GM23338 (cell line): ENCODE results near the gene ARHGAP27. TPM values are rescaled to one million over a fixed set of nuclear protein-coding genes. Genes with fewer than 3 reads are reported as not detected.

Experiments used
- ATAC-seq: fragments of 200-7000 bp; cut with Tn5 transposase; 3 replicates; pipeline ENCODE4 v1.9.1; 2020
- DNase-seq: peaks from one replicate; pipeline ENCODE4 v3.0.0-alpha.2; 2015; ENCODE audit warnings: low spot score
- H2AFZ ChIP-seq: fragments of 200-600 bp; sonication (generic); 2 replicates; pipeline ENCODE4 v1.8.0; 2016; ENCODE audit warnings: antibody characterized with exemption, mild to moderate bottlenecking, moderate library complexity
- H3F3A ChIP-seq: fragments of 200-600 bp; sonication (generic); replicated peaks from 2 replicates; pipeline ENCODE4 v1.8.0; 2017; ENCODE audit warnings: antibody characterized with exemption, mixed run types, low read depth
- H3K27ac ChIP-seq: fragments of 200-600 bp; sonication (generic); 2 replicates; pipeline ENCODE4 v1.6.1; 2016; ENCODE audit warnings: low read depth
- H3K27me3 ChIP-seq: fragments of 200-600 bp; sonication (generic); 2 replicates; pipeline ENCODE4 v1.8.0; 2016; ENCODE audit warnings: mild to moderate bottlenecking, mixed run types, moderate library complexity; ENCODE audit not compliant: insufficient read depth
- H3K36me3 ChIP-seq: fragments of 200-600 bp; sonication (generic); 2 replicates; pipeline ENCODE4 v1.8.0; 2016; ENCODE audit warnings: mild to moderate bottlenecking; ENCODE audit not compliant: insufficient read depth
- H3K4me1 ChIP-seq: fragments of 200-600 bp; sonication (generic); 2 replicates; pipeline ENCODE4 v1.8.0; 2016; ENCODE audit warnings: mild to moderate bottlenecking, moderate library complexity; ENCODE audit not compliant: insufficient read depth
- H3K4me2 ChIP-seq: fragments of 200-600 bp; sonication (generic); 2 replicates; pipeline ENCODE4 v1.7.1; 2017; ENCODE audit warnings: mixed run types
- H3K4me3 ChIP-seq: fragments of 200-600 bp; sonication (generic); 2 replicates; pipeline ENCODE4 v1.6.1; 2016; ENCODE audit warnings: mixed run types
- H3K79me2 ChIP-seq: fragments of 200-600 bp; sonication (generic); replicated peaks from 2 replicates; pipeline ENCODE4 v1.8.0; 2017; ENCODE audit warnings: mild to moderate bottlenecking; ENCODE audit not compliant: insufficient read depth
- H3K9me2 ChIP-seq: fragments of 200-600 bp; sonication (generic); 2 replicates; pipeline ENCODE4 v1.8.0; 2017; ENCODE audit not compliant: insufficient read depth
- H4K20me1 ChIP-seq: fragments of 200-600 bp; sonication (generic); replicated peaks from 2 replicates; pipeline ENCODE4 v1.8.0; 2017; ENCODE audit warnings: mild to moderate bottlenecking; ENCODE audit not compliant: insufficient read depth
- H3K27ac Mint-ChIP-seq: 2 replicates; pipeline ENCODE4 v1.8.0; 2020; ENCODE audit warnings: inconsistent platforms, mild to moderate bottlenecking, moderate library complexity, mixed read lengths
- H3K27me3 Mint-ChIP-seq: 3 replicates; pipeline ENCODE4 v1.8.0; 2022; ENCODE audit warnings: low read depth, mild to moderate bottlenecking, moderate library complexity, mixed read lengths, inconsistent platforms; ENCODE audit not compliant: insufficient read depth, poor library complexity
- H3K36me3 Mint-ChIP-seq: 3 replicates; pipeline ENCODE4 v1.8.0; 2021; ENCODE audit warnings: low read depth, mild to moderate bottlenecking, inconsistent platforms, moderate library complexity, mixed read lengths
- H3K4me1 Mint-ChIP-seq: 3 replicates; pipeline ENCODE4 v1.8.0; 2020; ENCODE audit warnings: mild to moderate bottlenecking, inconsistent platforms, mixed read lengths
- H3K4me3 Mint-ChIP-seq: 3 replicates; pipeline ENCODE4 v1.8.0; 2021; ENCODE audit warnings: moderate library complexity, mild to moderate bottlenecking, inconsistent platforms, mixed read lengths
- H3K9me3 Mint-ChIP-seq: 3 replicates; pipeline ENCODE4 v1.8.0; 2020; ENCODE audit warnings: moderate library complexity, mild to moderate bottlenecking, inconsistent platforms, mixed read lengths
- CREB1 ChIP-seq: fragments of 250-450 bp; sonication (Bioruptor Pico); IDR thresholded peaks from 2 replicates; pipeline ENCODE4 v1.5.0; 2020; ENCODE audit warnings: low read depth, mild to moderate bottlenecking, moderate library complexity
- EZH2 ChIP-seq: fragments of 200-600 bp; sonication (generic); IDR thresholded peaks from one replicate; pipeline ENCODE4 v1.8.0; 2017; ENCODE audit warnings: antibody characterized with exemption, mild to moderate bottlenecking, low read depth; ENCODE audit not compliant: unreplicated experiment
- EZH2phosphoT487 ChIP-seq: fragments of 200-600 bp; sonication (generic); IDR thresholded peaks from one replicate; pipeline ENCODE4 v1.8.1; 2018; ENCODE audit warnings: antibody characterized with exemption; ENCODE audit not compliant: unreplicated experiment
- JUNB ChIP-seq: IDR thresholded peaks from one replicate; pipeline ENCODE4 v1.6.1; 2016; ENCODE audit warnings: antibody characterized with exemption; ENCODE audit not compliant: unreplicated experiment
- NANOG ChIP-seq: IDR thresholded peaks from 2 replicates; pipeline ENCODE4 v1.6.1; 2016; ENCODE audit warnings: antibody characterized with exemption, borderline replicate concordance
- POLR2AphosphoS5 ChIP-seq: IDR thresholded peaks from 2 replicates; pipeline ENCODE4 v1.6.1; 2016; ENCODE audit warnings: antibody characterized with exemption, low read depth
- STAT1 ChIP-seq: IDR thresholded peaks from one replicate; pipeline ENCODE4 v1.6.1; 2016; ENCODE audit warnings: antibody characterized with exemption; ENCODE audit not compliant: unreplicated experiment
- ZNF114 ChIP-seq: fragments of 250-450 bp; sonication (Bioruptor Pico); IDR thresholded peaks from 2 replicates; pipeline ENCODE4 v1.5.0; 2020; ENCODE audit warnings: mild to moderate bottlenecking, moderate library complexity
- ZNF331 ChIP-seq: fragments of 250-450 bp; sonication (Bioruptor Pico); IDR thresholded peaks from 2 replicates; pipeline ENCODE4 v1.5.0; 2020; ENCODE audit warnings: low read depth, mild to moderate bottlenecking, moderate library complexity
- polyA plus RNA-seq: library from polyadenylated mRNA; unstranded; fragments of >200 nt; fragmentation: Nextera tagmentation; extraction: Ambion mirVana; gene quantifications from 2 replicates; pipeline ENCODE4 v1.2.1, GENCODE V29; 2016
- total RNA-seq: library from RNA; depleted of rRNA; stranded (reverse); fragments of >200 nt; shearing (Covaris generic); gene quantifications from 2 replicates; pipeline ENCODE4 v1.2.3, GENCODE V29; 2014
- TF ChIP-seq, protein P1 (sequence below): IDR thresholded peaks from one replicate; pipeline ENCODE4 v1.6.1; 2018; ENCODE audit warnings: antibody characterized with exemption; ENCODE audit not compliant: unreplicated experiment
- TF ChIP-seq, protein P2 (sequence below): fragments of 250-450 bp; sonication (Bioruptor Pico); IDR thresholded peaks from 2 replicates; pipeline ENCODE4 v1.5.0; 2020; ENCODE audit warnings: mild to moderate bottlenecking, moderate library complexity
- TF ChIP-seq, protein P3 (sequence below): IDR thresholded peaks from 2 replicates; pipeline ENCODE4 v1.6.1; 2016; ENCODE audit warnings: antibody characterized with exemption
- TF ChIP-seq, protein P4 (sequence below), 2 experiments: fragments of 200-600 bp in 1 of 2; sonication (generic) in 1 of 2; conservative IDR thresholded peaks; 2 replicates each; pipeline versions ENCODE4 v1.5.1 to v1.6.1; 2016 to 2017; ENCODE audit warnings: antibody characterized with exemption in 2 of 2, low read depth in 2 of 2, mild to moderate bottlenecking in 2 of 2, moderate library complexity in 1 of 2

ARHGAP27 gene
- total and polyA plus RNA-seq, 2 experiments from 2014 or later: 5.9 to 17.7 TPM

DNA sequence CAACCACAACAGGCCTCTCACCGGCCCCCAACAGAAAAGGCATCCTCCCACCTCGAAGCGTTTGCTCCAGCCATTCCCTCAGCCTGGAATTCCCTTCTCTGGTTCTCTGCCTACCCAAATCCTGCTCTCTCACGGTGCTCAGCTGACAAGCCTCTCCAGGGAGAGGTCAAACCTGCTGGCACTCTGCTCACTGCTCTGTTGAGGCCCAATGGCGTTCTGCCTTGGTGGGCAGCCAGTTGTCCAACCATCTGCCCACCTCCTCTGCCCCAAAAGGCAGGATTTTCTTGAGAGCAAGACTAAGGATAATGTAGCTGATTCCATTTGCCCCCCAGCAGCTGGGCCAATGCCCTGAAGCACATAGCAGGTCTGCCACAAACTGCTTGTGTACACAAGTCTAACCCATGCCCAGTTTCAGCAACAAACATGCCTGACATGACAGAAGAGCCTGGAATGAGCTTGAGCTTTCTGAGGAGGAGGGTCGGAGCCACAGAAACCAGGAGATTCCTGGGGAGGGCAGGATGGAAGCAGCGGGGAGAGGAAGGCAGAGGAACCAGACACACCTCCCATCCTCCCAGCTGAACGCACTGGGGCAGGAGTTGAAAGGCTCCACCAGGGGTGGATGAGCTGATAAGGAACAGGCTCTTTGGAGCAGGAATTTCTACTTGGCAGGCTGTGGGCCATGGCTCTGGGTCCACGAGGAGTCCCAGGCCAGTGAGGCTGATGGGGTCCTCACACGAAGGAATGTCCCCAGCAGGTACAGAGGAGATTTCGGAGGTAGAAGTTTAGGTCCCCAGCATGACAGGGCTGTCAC, 23.9 kb downstream of the ARHGAP27 start:
- H3K36me3 Mint-ChIP-seq: no peaks in the 10 kb centered on the region
- DNase-seq: no peak

More for the DNA sequence above, 23.9 kb downstream of the ARHGAP27 start:
- peaks cover 45% of the 10 kb centered on the region for H3K4me1 Mint-ChIP-seq
- TF ChIP-seq NANOG (no peak), JUNB (no peak), ZNF331 (CRISPR knock-in tag) (no peak), POLR2AphosphoS5 (no peak), STAT1 (no peak), EZH2phosphoT487 (no peak), CREB1 (CRISPR knock-in tag) (no peak), EZH2 (no peak), ZNF114 (CRISPR knock-in tag) (no peak)
- TF ChIP-seq, protein P1, sequence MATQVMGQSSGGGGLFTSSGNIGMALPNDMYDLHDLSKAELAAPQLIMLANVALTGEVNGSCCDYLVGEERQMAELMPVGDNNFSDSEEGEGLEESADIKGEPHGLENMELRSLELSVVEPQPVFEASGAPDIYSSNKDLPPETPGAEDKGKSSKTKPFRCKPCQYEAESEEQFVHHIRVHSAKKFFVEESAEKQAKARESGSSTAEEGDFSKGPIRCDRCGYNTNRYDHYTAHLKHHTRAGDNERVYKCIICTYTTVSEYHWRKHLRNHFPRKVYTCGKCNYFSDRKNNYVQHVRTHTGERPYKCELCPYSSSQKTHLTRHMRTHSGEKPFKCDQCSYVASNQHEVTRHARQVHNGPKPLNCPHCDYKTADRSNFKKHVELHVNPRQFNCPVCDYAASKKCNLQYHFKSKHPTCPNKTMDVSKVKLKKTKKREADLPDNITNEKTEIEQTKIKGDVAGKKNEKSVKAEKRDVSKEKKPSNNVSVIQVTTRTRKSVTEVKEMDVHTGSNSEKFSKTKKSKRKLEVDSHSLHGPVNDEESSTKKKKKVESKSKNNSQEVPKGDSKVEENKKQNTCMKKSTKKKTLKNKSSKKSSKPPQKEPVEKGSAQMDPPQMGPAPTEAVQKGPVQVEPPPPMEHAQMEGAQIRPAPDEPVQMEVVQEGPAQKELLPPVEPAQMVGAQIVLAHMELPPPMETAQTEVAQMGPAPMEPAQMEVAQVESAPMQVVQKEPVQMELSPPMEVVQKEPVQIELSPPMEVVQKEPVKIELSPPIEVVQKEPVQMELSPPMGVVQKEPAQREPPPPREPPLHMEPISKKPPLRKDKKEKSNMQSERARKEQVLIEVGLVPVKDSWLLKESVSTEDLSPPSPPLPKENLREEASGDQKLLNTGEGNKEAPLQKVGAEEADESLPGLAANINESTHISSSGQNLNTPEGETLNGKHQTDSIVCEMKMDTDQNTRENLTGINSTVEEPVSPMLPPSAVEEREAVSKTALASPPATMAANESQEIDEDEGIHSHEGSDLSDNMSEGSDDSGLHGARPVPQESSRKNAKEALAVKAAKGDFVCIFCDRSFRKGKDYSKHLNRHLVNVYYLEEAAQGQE: no peak
- TF ChIP-seq, protein P2, sequence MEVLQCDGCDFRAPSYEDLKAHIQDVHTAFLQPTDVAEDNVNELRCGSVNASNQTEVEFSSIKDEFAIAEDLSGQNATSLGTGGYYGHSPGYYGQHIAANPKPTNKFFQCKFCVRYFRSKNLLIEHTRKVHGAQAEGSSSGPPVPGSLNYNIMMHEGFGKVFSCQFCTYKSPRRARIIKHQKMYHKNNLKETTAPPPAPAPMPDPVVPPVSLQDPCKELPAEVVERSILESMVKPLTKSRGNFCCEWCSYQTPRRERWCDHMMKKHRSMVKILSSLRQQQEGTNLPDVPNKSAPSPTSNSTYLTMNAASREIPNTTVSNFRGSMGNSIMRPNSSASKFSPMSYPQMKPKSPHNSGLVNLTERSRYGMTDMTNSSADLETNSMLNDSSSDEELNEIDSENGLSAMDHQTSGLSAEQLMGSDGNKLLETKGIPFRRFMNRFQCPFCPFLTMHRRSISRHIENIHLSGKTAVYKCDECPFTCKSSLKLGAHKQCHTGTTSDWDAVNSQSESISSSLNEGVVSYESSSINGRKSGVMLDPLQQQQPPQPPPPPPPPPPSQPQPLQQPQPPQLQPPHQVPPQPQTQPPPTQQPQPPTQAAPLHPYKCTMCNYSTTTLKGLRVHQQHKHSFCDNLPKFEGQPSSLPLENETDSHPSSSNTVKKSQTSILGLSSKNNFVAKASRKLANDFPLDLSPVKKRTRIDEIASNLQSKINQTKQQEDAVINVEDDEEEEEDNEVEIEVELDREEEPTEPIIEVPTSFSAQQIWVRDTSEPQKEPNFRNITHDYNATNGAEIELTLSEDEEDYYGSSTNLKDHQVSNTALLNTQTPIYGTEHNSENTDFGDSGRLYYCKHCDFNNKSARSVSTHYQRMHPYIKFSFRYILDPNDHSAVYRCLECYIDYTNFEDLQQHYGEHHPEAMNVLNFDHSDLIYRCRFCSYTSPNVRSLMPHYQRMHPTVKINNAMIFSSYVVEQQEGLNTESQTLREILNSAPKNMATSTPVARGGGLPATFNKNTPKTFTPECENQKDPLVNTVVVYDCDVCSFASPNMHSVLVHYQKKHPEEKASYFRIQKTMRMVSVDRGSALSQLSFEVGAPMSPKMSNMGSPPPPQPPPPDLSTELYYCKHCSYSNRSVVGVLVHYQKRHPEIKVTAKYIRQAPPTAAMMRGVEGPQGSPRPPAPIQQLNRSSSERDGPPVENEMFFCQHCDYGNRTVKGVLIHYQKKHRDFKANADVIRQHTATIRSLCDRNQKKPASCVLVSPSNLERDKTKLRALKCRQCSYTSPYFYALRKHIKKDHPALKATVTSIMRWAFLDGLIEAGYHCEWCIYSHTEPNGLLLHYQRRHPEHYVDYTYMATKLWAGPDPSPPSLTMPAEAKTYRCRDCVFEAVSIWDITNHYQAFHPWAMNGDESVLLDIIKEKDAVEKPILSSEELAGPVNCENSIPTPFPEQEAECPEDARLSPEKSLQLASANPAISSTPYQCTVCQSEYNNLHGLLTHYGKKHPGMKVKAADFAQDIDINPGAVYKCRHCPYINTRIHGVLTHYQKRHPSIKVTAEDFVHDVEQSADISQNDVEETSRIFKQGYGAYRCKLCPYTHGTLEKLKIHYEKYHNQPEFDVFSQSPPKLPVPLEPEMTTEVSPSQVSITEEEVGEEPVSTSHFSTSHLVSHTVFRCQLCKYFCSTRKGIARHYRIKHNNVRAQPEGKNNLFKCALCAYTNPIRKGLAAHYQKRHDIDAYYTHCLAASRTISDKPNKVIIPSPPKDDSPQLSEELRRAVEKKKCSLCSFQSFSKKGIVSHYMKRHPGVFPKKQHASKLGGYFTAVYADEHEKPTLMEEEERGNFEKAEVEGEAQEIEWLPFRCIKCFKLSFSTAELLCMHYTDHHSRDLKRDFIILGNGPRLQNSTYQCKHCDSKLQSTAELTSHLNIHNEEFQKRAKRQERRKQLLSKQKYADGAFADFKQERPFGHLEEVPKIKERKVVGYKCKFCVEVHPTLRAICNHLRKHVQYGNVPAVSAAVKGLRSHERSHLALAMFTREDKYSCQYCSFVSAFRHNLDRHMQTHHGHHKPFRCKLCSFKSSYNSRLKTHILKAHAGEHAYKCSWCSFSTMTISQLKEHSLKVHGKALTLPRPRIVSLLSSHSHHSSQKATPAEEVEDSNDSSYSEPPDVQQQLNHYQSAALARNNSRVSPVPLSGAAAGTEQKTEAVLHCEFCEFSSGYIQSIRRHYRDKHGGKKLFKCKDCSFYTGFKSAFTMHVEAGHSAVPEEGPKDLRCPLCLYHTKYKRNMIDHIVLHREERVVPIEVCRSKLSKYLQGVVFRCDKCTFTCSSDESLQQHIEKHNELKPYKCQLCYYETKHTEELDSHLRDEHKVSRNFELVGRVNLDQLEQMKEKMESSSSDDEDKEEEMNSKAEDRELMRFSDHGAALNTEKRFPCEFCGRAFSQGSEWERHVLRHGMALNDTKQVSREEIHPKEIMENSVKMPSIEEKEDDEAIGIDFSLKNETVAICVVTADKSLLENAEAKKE: no peak
- TF ChIP-seq, protein P3, sequence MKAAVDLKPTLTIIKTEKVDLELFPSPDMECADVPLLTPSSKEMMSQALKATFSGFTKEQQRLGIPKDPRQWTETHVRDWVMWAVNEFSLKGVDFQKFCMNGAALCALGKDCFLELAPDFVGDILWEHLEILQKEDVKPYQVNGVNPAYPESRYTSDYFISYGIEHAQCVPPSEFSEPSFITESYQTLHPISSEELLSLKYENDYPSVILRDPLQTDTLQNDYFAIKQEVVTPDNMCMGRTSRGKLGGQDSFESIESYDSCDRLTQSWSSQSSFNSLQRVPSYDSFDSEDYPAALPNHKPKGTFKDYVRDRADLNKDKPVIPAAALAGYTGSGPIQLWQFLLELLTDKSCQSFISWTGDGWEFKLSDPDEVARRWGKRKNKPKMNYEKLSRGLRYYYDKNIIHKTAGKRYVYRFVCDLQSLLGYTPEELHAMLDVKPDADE: no peak
- TF ChIP-seq, protein P4, sequence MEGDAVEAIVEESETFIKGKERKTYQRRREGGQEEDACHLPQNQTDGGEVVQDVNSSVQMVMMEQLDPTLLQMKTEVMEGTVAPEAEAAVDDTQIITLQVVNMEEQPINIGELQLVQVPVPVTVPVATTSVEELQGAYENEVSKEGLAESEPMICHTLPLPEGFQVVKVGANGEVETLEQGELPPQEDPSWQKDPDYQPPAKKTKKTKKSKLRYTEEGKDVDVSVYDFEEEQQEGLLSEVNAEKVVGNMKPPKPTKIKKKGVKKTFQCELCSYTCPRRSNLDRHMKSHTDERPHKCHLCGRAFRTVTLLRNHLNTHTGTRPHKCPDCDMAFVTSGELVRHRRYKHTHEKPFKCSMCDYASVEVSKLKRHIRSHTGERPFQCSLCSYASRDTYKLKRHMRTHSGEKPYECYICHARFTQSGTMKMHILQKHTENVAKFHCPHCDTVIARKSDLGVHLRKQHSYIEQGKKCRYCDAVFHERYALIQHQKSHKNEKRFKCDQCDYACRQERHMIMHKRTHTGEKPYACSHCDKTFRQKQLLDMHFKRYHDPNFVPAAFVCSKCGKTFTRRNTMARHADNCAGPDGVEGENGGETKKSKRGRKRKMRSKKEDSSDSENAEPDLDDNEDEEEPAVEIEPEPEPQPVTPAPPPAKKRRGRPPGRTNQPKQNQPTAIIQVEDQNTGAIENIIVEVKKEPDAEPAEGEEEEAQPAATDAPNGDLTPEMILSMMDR (conservative IDR thresholded peaks at IDR 0.05; ENCODE audit: low read depth in 2 of 2): no peak
- Histone ChIP-seq H4K20me1 (no peaks in the 10 kb centered on the region), H3K4me1 (peaks cover 10% of the 10 kb centered on the region), H2AFZ (no peak overlapping the region), H3F3A (0 out of 2 replicates have a peak, but pooled peaks cover 3% of the 10 kb centered on the region), H3K9me2 (no peaks in the 10 kb centered on the region), H3K36me3 (no peaks in the 10 kb centered on the region), H3K4me3 (no peak overlapping the region), H3K4me2 (no peak overlapping the region), H3K27me3 (no peaks in the 10 kb centered on the region), H3K79me2 (no peaks in the 10 kb centered on the region), H3K27ac (no peak overlapping the region)
- no peak for ATAC-seq
- H3K4me3 Mint-ChIP-seq: no peak overlapping the region; the same call in 2 of the 3 replicates
- H3K27ac Mint-ChIP-seq: no peak overlapping the region
- H3K9me3 Mint-ChIP-seq: no peaks in the 10 kb centered on the region
- peaks cover 10% of the 10 kb centered on the region for H3K27me3 Mint-ChIP-seq
